Measurements from ENCODE around the gene MRPL34.

DNA sequence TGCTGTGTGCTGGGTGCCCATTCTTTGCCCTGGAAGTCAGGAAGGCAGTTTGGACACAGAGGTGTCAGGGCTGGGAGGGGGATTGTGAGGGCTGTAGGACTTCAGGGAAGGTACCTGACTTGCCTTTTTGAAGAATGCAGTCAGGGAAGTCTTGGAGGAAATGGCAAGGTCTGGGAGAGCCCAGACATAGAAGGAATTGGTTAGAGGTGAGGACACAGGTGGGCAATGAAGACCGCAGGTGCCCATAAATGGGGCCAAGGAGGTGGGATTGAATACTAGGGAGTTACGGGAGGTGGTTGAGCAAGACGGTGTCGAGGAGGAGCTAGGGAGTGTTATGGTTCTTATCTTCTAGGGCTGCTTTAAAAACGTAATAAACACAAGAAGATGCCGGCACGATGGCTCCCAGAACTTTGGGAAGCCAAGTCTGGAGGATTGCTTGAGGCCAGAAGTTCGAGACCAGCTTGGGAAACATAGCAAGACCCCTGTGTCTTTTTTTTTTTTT is 2.3 kb downstream of the MRPL34 start:
- TF ChIP-seq EZH2 (IDR thresholded peaks at IDR 0.05; ENCODE audit: low read length, unreplicated experiment) (no peak), EZH2phosphoT487 (IDR thresholded peaks at IDR 0.05; ENCODE audit: borderline replicate concordance, low read length) (no peak)
- TF ChIP-seq, protein P1, sequence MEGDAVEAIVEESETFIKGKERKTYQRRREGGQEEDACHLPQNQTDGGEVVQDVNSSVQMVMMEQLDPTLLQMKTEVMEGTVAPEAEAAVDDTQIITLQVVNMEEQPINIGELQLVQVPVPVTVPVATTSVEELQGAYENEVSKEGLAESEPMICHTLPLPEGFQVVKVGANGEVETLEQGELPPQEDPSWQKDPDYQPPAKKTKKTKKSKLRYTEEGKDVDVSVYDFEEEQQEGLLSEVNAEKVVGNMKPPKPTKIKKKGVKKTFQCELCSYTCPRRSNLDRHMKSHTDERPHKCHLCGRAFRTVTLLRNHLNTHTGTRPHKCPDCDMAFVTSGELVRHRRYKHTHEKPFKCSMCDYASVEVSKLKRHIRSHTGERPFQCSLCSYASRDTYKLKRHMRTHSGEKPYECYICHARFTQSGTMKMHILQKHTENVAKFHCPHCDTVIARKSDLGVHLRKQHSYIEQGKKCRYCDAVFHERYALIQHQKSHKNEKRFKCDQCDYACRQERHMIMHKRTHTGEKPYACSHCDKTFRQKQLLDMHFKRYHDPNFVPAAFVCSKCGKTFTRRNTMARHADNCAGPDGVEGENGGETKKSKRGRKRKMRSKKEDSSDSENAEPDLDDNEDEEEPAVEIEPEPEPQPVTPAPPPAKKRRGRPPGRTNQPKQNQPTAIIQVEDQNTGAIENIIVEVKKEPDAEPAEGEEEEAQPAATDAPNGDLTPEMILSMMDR (conservative IDR thresholded peaks at IDR 0.05; ENCODE audit: low read depth, low read length) = no peak
